ENCODE measurements around the gene GRWD1. TPM values are rescaled to one million over a fixed set of nuclear protein-coding genes. Genes with fewer than 3 reads are reported as not detected.

GRWD1 gene
- polyA plus RNA-seq, 2 of the 4 experiments (the other 2 are of a cell fraction) = 48.1 to 87.0 TPM

GRCh38 chr19:48415395-48415794 lies 30.4 kb upstream of the GRWD1 start (continued):
- no peak for TF ChIP-seq ZC3H11A (IDR thresholded peaks at IDR 0.05)

- Histone ChIP-seq H3K4me1 (peaks cover 13% of the 10 kb centered on the region), H3K4me3 (no peak overlapping the region), H3K9me3 (no peaks in the 10 kb centered on the region), H3K4me2 (no peak overlapping the region), H3K27ac (no peak overlapping the region)
- no peak for FAIRE-seq
- TF ChIP-seq ZNF302 (CRISPR knock-in tag; IDR thresholded peaks at IDR 0.05) (no peak), POLR2AphosphoS2 (conservative IDR thresholded peaks at IDR 0.05; ENCODE audit: low read length) (no peak), HDAC2 (IDR thresholded peaks at IDR 0.05) (no peak), CHD2 (IDR thresholded peaks at IDR 0.05; ENCODE audit: low read length, partially characterized antibody) (no peak), HOXB13 (CRISPR knock-in tag; IDR thresholded peaks at IDR 0.05; ENCODE audit: low read depth) (no peak), MYC (IDR thresholded peaks at IDR 0.05; ENCODE audit: borderline replicate concordance, low read length) (no peak), FOXS1 (CRISPR knock-in tag; IDR thresholded peaks at IDR 0.05) (no peak), KDM5A (IDR thresholded peaks at IDR 0.05) (no peak), TP53 (CRISPR knock-in tag; IDR thresholded peaks at IDR 0.05) (no peak), HOXB5 (CRISPR knock-in tag; IDR thresholded peaks at IDR 0.05) (no peak), CEBPB (IDR thresholded peaks at IDR 0.05) (no peak), JUNB (IDR thresholded peaks at IDR 0.05) (no peak), MAFK (IDR thresholded peaks at IDR 0.05; ENCODE audit: partially characterized antibody) (no peak), HEYL (CRISPR knock-in tag; IDR thresholded peaks at IDR 0.05) (no peak), FOSL2 (IDR thresholded peaks at IDR 0.05) (no peak), FOSL2 (CRISPR knock-in tag; IDR thresholded peaks at IDR 0.05) (no peak), NPAS2 (CRISPR knock-in tag; IDR thresholded peaks at IDR 0.05; ENCODE audit: borderline replicate concordance) (no peak), HMGXB4 (CRISPR knock-in tag; IDR thresholded peaks at IDR 0.05; ENCODE audit: borderline replicate concordance) (no peak), JUN (IDR thresholded peaks at IDR 0.05) (no peak)
- TF ChIP-seq, protein P1, sequence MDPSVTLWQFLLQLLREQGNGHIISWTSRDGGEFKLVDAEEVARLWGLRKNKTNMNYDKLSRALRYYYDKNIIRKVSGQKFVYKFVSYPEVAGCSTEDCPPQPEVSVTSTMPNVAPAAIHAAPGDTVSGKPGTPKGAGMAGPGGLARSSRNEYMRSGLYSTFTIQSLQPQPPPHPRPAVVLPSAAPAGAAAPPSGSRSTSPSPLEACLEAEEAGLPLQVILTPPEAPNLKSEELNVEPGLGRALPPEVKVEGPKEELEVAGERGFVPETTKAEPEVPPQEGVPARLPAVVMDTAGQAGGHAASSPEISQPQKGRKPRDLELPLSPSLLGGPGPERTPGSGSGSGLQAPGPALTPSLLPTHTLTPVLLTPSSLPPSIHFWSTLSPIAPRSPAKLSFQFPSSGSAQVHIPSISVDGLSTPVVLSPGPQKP (IDR thresholded peaks at IDR 0.05; ENCODE audit: low read depth, low read length) = no peak
- TF ChIP-seq, protein P2, sequence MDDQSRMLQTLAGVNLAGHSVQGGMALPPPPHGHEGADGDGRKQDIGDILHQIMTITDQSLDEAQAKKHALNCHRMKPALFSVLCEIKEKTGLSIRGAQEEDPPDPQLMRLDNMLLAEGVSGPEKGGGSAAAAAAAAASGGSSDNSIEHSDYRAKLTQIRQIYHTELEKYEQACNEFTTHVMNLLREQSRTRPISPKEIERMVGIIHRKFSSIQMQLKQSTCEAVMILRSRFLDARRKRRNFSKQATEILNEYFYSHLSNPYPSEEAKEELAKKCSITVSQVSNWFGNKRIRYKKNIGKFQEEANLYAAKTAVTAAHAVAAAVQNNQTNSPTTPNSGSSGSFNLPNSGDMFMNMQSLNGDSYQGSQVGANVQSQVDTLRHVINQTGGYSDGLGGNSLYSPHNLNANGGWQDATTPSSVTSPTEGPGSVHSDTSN (IDR thresholded peaks at IDR 0.05) = no peak
- CTCF ChIA-PET = interaction anchor here (0.8 to 3.3 kb wide), 3 partner anchors 24 to 168 kb away, joined by 3 to 21 read pairs (median 3); partner anchors contain the start of genes GRWD1 and KDELR1
- 97% methylated on average over 30 of the region's 30 CpGs for WGBS (ENCODE audit: missing lambda C conversion rate)
- no peak for DNase-seq (ENCODE audit: low read depth in 1 of 2, low spot score in 1 of 2)
- POLR2A ChIA-PET = no interaction called here
- no peak for ATAC-seq
Measured at GRCh38 chr19:48415806-48416221, 30.0 kb upstream of the GRWD1 start.

DNA sequence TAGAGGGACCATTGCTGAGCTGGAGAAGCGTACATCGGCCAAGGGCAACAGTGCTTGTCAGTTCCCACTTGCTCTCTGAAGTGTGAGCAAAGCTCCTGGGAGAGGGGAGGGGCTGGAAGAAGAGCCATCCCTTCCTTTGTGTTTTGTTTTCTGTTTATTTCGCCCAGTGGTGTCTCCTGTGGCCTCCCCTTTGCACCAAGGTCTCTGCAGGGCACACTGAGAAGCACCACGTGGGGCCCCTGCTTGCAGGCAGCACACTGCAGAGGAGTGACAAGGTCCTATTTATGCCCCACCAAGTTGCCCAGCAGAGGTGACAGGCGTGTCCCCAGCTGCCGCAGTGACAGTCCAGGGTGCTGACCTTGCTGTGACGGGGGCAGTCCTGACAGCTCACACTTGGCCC lies 28.4 kb upstream of the GRWD1 start:
- POLR2A ChIA-PET = interaction anchor here (1.3 kb wide), 1 partner anchor 17 kb away, joined by 3 read pairs; no protein-coding TSS in a partner anchor
- Histone ChIP-seq H3K4me2 (no peak overlapping the region), H3K9me3 (no peaks in the 10 kb centered on the region), H3K27ac (no peak overlapping the region), H3K4me3 (no peak overlapping the region), H3K4me1 (peaks cover 13% of the 10 kb centered on the region)
- WGBS (ENCODE audit: missing lambda C conversion rate) = 74% methylated on average over 7 of the region's 7 CpGs
- no peak for ATAC-seq
- DNase-seq (ENCODE audit: low read depth in 1 of 2, low spot score in 1 of 2) = no peak
- TF ChIP-seq CEBPB (IDR thresholded peaks at IDR 0.05) = no peak
- no peak for TF ChIP-seq HOXB5 (CRISPR knock-in tag; IDR thresholded peaks at IDR 0.05)
- CTCF ChIA-PET = interaction anchor here (0.9 to 3.3 kb wide), 4 partner anchors 26 to 146 kb away, joined by 3 to 21 read pairs (median 4); partner anchors contain the start of genes GRWD1 and KDELR1
- no peak for FAIRE-seq
